LNCAP (cell line): ENCODE results near the gene C1orf232.

Experiments
- CTCF ChIP-seq: fragments of 450-650 bp; IDR thresholded peaks from 2 replicates; pipeline ENCODE4 v1.5.1; 2017; ENCODE audit warnings: mild to moderate bottlenecking

Gene C1orf232

GRCh38 chr1:26153966-26154532, 14.7 kb downstream of the C1orf232 start:
- TF ChIP-seq CTCF = no peak

GRCh38 chr1:26148887-26149286, 19.9 kb downstream of the C1orf232 start:
- TF ChIP-seq CTCF = no peak

- no peak for TF ChIP-seq CTCF
Observed at GRCh38 chr1:26145960-26146294, 22.8 kb downstream of the C1orf232 start.

GRCh38 chr1:26145041-26145959, 23.5 kb downstream of the C1orf232 start:
- TF ChIP-seq CTCF = peak; percentile 47; the same call in 1 of the 2 replicates

- no peak for TF ChIP-seq CTCF
Observed at GRCh38 chr1:26142159-26142558, 26.6 kb downstream of the C1orf232 start.

- no peak for TF ChIP-seq CTCF
Observed at GRCh38 chr1:26138974-26139558, 29.7 kb downstream of the C1orf232 start.

GRCh38 chr1:26134466-26134865, 34.3 kb downstream of the C1orf232 start:
- TF ChIP-seq CTCF = no peak
